Heart left ventricle (tissue), 13 donors: ENCODE data around the gene ACVR1.

Experiments used
- POLR2A ChIP-seq, 2 donors: fragments of 450-650 bp; IDR thresholded peaks; one replicate each; pipeline ENCODE4 v1.6.1; 2017; ENCODE audit warnings: antibody characterized with exemption in 2 of 2, mild to moderate bottlenecking in 2 of 2, moderate library complexity in 2 of 2
- TF ChIP-seq, protein P1 (sequence below), 12 donors: fragments of 200-600 bp; sonication (generic) in 4 of 12; IDR thresholded peaks; one replicate each; pipeline versions ENCODE4 v1.5.0 to v1.8.0; 2018 to 2022; ENCODE audit warnings: antibody characterized with exemption in 12 of 12, mild to moderate bottlenecking in 5 of 12
- donor health status: ischemic (EF 13 %, LVEDD 7.1; RV severe dilation, severe dysfunction).
- donor health status: DM: no; HTN: yes; CAD: no.
- donor health status: DM: no; HTN: no; CAD: no.
- donor health status: ischemic (EF 25% LVEDD 6.9; RV normal size, moderate dysfunction).
- donor health status: ischemic (EF 25% LVEDD 5.7; RV mildly dilated, moderate dysfunction).
- donor health status: ischemic (EF 35%, LVEDD 5.7; RV mildly dilated, moderate dysfunction).
- donor health status: nonischemic (EF 11% LVEDD 7.7; RV severe dilation, severe dysfunction).
- donor health status: DM: yes; HTN: yes; CAD: no.
- donor health status: PGD.
- donor health status: ischemic (EF 29% LVEDD 5.4; RV normal size, mild dysfunction).
- donor health status: nonischemic (EF 23%, LVEDD 6.1; RV moderate dilation, normal function).

DNA sequence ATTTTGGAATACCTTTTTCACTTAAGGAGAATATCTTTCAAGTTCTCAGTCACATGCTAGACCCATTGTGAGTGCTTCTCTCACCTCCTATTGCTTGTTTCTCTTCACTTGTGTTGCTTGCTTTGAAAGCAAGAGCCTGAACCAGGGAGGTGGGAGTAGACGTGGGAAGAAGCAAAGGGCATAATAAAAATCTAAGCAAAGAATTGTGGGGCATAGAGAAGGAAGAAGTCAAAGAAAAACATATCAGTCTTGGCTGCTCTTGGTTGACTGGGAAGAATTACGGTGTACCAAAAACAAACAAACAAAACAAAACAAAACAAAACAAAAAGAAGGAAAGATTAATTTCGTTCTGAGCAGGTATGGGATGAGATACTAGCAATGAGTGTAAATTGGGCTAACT is 48.9 kb upstream of the ACVR1 start:
- TF ChIP-seq, protein P1, sequence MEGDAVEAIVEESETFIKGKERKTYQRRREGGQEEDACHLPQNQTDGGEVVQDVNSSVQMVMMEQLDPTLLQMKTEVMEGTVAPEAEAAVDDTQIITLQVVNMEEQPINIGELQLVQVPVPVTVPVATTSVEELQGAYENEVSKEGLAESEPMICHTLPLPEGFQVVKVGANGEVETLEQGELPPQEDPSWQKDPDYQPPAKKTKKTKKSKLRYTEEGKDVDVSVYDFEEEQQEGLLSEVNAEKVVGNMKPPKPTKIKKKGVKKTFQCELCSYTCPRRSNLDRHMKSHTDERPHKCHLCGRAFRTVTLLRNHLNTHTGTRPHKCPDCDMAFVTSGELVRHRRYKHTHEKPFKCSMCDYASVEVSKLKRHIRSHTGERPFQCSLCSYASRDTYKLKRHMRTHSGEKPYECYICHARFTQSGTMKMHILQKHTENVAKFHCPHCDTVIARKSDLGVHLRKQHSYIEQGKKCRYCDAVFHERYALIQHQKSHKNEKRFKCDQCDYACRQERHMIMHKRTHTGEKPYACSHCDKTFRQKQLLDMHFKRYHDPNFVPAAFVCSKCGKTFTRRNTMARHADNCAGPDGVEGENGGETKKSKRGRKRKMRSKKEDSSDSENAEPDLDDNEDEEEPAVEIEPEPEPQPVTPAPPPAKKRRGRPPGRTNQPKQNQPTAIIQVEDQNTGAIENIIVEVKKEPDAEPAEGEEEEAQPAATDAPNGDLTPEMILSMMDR (IDR thresholded peaks at IDR 0.05) = no peak
- no peak for TF ChIP-seq POLR2A (IDR thresholded peaks at IDR 0.05)
